H1 (cell line): ENCODE results near the gene SMG9.

Experiments used
- CREB1 ChIP-seq: IDR thresholded peaks from 2 replicates; pipeline ENCODE4 v1.6.1; 2012; ENCODE audit warnings: inconsistent platforms
- EZH2 ChIP-seq: fragments of 200-600 bp; sonication (generic); IDR thresholded peaks from 2 replicates; pipeline ENCODE4 v1.7.1; 2012; ENCODE audit warnings: low read depth, mild to moderate bottlenecking, moderate library complexity, low read length, inconsistent platforms; ENCODE audit not compliant: severe bottlenecking
- TF ChIP-seq, protein P1 (sequence below), 3 experiments: IDR thresholded peaks; 1 replicate in 2 of 3; 2 replicates in 1 of 3; pipeline versions ENCODE4 v1.5.1 to v1.6.1; 2011; ENCODE audit warnings: low read length in 3 of 3, mild to moderate bottlenecking in 3 of 3, inconsistent platforms in 2 of 3, low read depth in 1 of 3, moderate library complexity in 1 of 3; ENCODE audit not compliant: insufficient read depth in 1 of 3; ENCODE audit errors: control extremely low read depth in 1 of 3
- TF ChIP-seq, protein P2 (sequence below): IDR thresholded peaks from 2 replicates; pipeline ENCODE4 v1.6.1; 2012; ENCODE audit warnings: inconsistent platforms

GRCh38 chr19:43776286-43776685 lies 21.5 kb upstream of the SMG9 start:
- TF ChIP-seq CREB1: no peak
- TF ChIP-seq EZH2: no peak
- TF ChIP-seq, protein P1, sequence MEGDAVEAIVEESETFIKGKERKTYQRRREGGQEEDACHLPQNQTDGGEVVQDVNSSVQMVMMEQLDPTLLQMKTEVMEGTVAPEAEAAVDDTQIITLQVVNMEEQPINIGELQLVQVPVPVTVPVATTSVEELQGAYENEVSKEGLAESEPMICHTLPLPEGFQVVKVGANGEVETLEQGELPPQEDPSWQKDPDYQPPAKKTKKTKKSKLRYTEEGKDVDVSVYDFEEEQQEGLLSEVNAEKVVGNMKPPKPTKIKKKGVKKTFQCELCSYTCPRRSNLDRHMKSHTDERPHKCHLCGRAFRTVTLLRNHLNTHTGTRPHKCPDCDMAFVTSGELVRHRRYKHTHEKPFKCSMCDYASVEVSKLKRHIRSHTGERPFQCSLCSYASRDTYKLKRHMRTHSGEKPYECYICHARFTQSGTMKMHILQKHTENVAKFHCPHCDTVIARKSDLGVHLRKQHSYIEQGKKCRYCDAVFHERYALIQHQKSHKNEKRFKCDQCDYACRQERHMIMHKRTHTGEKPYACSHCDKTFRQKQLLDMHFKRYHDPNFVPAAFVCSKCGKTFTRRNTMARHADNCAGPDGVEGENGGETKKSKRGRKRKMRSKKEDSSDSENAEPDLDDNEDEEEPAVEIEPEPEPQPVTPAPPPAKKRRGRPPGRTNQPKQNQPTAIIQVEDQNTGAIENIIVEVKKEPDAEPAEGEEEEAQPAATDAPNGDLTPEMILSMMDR (IDR thresholded peaks at IDR 0.05; ENCODE audit: control extremely low read depth in 1 of 3, insufficient read depth in 1 of 3, low read depth in 1 of 3, low read length in 3 of 3): no peak
- TF ChIP-seq, protein P2, sequence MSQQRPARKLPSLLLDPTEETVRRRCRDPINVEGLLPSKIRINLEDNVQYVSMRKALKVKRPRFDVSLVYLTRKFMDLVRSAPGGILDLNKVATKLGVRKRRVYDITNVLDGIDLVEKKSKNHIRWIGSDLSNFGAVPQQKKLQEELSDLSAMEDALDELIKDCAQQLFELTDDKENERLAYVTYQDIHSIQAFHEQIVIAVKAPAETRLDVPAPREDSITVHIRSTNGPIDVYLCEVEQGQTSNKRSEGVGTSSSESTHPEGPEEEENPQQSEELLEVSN: no peak
